PFSK-1 (cell line): ENCODE data around the gene SORCS1.

Source experiments
- POLR2AphosphoS5 ChIP-seq: IDR thresholded peaks from 2 replicates; pipeline ENCODE4 v1.6.1; 2012; ENCODE audit warnings: low read depth, mild to moderate bottlenecking, control low read depth, low read length, moderate library complexity
- SIN3A ChIP-seq: IDR thresholded peaks from 2 replicates; pipeline ENCODE4 v1.6.1; 2012; ENCODE audit warnings: mild to moderate bottlenecking, low read length, moderate library complexity, borderline replicate concordance; ENCODE audit not compliant: insufficient read depth
- TAF1 ChIP-seq: IDR thresholded peaks from 2 replicates; pipeline ENCODE4 v1.6.1; 2012; ENCODE audit warnings: low read length, control low read depth, borderline replicate concordance; ENCODE audit not compliant: insufficient read depth
- TF ChIP-seq, protein P1 (sequence below), 2 experiments: IDR thresholded peaks; 2 replicates each; pipeline versions ENCODE4 v1.6.1 to v1.8.0; 2011 to 2012; ENCODE audit warnings: low read depth in 2 of 2, low read length in 2 of 2, control low read depth in 1 of 2, inconsistent platforms in 1 of 2, mild to moderate bottlenecking in 1 of 2, moderate library complexity in 1 of 2; ENCODE audit not compliant: insufficient read depth in 1 of 2

GRCh38 chr10:107032700-107033401 lies 131.7 kb downstream of the SORCS1 start:
- TF ChIP-seq TAF1 (no peak), POLR2AphosphoS5 (no peak), SIN3A (no peak)
- TF ChIP-seq, protein P1, sequence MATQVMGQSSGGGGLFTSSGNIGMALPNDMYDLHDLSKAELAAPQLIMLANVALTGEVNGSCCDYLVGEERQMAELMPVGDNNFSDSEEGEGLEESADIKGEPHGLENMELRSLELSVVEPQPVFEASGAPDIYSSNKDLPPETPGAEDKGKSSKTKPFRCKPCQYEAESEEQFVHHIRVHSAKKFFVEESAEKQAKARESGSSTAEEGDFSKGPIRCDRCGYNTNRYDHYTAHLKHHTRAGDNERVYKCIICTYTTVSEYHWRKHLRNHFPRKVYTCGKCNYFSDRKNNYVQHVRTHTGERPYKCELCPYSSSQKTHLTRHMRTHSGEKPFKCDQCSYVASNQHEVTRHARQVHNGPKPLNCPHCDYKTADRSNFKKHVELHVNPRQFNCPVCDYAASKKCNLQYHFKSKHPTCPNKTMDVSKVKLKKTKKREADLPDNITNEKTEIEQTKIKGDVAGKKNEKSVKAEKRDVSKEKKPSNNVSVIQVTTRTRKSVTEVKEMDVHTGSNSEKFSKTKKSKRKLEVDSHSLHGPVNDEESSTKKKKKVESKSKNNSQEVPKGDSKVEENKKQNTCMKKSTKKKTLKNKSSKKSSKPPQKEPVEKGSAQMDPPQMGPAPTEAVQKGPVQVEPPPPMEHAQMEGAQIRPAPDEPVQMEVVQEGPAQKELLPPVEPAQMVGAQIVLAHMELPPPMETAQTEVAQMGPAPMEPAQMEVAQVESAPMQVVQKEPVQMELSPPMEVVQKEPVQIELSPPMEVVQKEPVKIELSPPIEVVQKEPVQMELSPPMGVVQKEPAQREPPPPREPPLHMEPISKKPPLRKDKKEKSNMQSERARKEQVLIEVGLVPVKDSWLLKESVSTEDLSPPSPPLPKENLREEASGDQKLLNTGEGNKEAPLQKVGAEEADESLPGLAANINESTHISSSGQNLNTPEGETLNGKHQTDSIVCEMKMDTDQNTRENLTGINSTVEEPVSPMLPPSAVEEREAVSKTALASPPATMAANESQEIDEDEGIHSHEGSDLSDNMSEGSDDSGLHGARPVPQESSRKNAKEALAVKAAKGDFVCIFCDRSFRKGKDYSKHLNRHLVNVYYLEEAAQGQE (IDR thresholded peaks at IDR 0.05; ENCODE audit: insufficient read depth in 1 of 2, low read depth in 2 of 2, low read length in 2 of 2): no peak
